Measurements from ENCODE around the gene SIK2. TPM values are rescaled to one million over a fixed set of nuclear protein-coding genes. Genes with fewer than 3 reads are reported as not detected.

Gene SIK2
- total and polyA plus RNA-seq, 3 experiments from 2014 or later = 0.48 to 10.3 (median 8.8) TPM

DNA sequence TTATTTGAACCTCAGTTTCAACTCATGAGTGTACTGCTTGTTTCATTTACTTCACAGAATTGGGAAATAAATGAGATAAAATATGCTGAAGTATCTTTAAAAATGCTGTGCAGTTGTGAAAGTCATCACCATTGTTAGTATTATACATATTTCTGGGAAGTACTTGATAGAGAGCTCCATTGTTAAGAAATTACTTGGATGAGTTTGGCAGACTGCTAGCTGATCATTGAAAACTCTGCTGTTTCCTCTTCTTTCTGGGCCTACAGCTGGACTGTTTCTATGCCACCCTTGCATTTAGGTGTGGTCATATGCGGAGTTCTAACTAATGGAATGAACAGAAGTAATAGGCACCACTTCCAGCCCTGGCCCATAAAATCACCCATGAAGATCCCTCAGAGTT, 10.0 kb downstream of the SIK2 start:
- Histone ChIP-seq H3K27me3 (ENCODE audit: insufficient read depth, low read length, poor library complexity, severe bottlenecking) (no peaks in the 10 kb centered on the region), H3K4me1 (ENCODE audit: insufficient read depth, low read length) (no peaks in the 10 kb centered on the region), H3K4me3 (ENCODE audit: low read length) (no peak overlapping the region), H3K27ac (ENCODE audit: low read depth, low read length) (no peak overlapping the region), H3K36me3 (ENCODE audit: insufficient read depth, low read length) (no peaks in the 10 kb centered on the region), H3K9me3 (ENCODE audit: low read length) (no peaks in the 10 kb centered on the region)
- Mint-ChIP-seq H3K4me3 (no peak overlapping the region), H3K36me3 (peaks cover 0 to 8% (median 2%) of the 10 kb centered on the region in 3 donors), H3K9me3 (no peaks in the 10 kb centered on the region), H3K4me1 (peaks cover 0 to 8% (median 4%) of the 10 kb centered on the region in 3 donors), H3K27ac (no peak overlapping the region), H3K27me3 (no peaks in the 10 kb centered on the region)
- POLR2A ChIA-PET = no interaction called here
- DNase-seq = no peak
- CTCF ChIA-PET = no interaction called here

GRCh38 chr11:111617286-111617685, 15.0 kb downstream of the SIK2 start:
- ChIA-PET CTCF (interaction anchor here (1.1 kb wide), 1 partner anchor 13 kb away, joined by 4 read pairs; no protein-coding TSS in a partner anchor), POLR2A (no interaction called here)
- H3K36me3 Mint-ChIP-seq = peaks cover 0 to 40% (median 8%) of the 10 kb centered on the region in 3 donors
- no peak overlapping the region for H3K27ac Mint-ChIP-seq
- no peaks in the 10 kb centered on the region for H3K9me3 ChIP-seq (ENCODE audit: low read length)
- peaks cover 0 to 1% (median 0%) of the 10 kb centered on the region in 3 donors for H3K4me1 Mint-ChIP-seq
- H3K4me3 Mint-ChIP-seq = no peak overlapping the region
- no peak overlapping the region for H3K27ac ChIP-seq (ENCODE audit: low read depth, low read length)
- no peaks in the 10 kb centered on the region for H3K9me3 Mint-ChIP-seq
- H3K4me3 ChIP-seq (ENCODE audit: low read length) = no peak overlapping the region
- H3K27me3 ChIP-seq (ENCODE audit: insufficient read depth, low read length, poor library complexity, severe bottlenecking) = no peaks in the 10 kb centered on the region
- no peaks in the 10 kb centered on the region for H3K27me3 Mint-ChIP-seq
- no peak for DNase-seq
- no peaks in the 10 kb centered on the region for H3K4me1 ChIP-seq (ENCODE audit: insufficient read depth, low read length)
- no peaks in the 10 kb centered on the region for H3K36me3 ChIP-seq (ENCODE audit: insufficient read depth, low read length)

GRCh38 chr11:111620518-111620917, 18.3 kb downstream of the SIK2 start:
- Histone ChIP-seq H3K36me3 (ENCODE audit: insufficient read depth, low read length) (no peaks in the 10 kb centered on the region), H3K27ac (ENCODE audit: low read depth, low read length) (no peak overlapping the region), H3K4me1 (ENCODE audit: insufficient read depth, low read length) (no peaks in the 10 kb centered on the region), H3K27me3 (ENCODE audit: insufficient read depth, low read length, poor library complexity, severe bottlenecking) (no peaks in the 10 kb centered on the region), H3K9me3 (ENCODE audit: low read length) (no peaks in the 10 kb centered on the region), H3K4me3 (ENCODE audit: low read length) (no peak overlapping the region)
- Mint-ChIP-seq H3K36me3 (peaks cover 22 to 62% (median 23%) of the 10 kb centered on the region in 3 donors), H3K9me3 (peaks cover 0 to 7% (median 0%) of the 10 kb centered on the region in 5 donors), H3K27me3 (no peaks in the 10 kb centered on the region), H3K4me3 (no peak overlapping the region), H3K4me1 (peaks cover 0 to 3% (median 2%) of the 10 kb centered on the region in 3 donors), H3K27ac (no peak overlapping the region)
- no peak for DNase-seq
- POLR2A ChIA-PET = no interaction called here
- CTCF ChIA-PET = no interaction called here

DNA sequence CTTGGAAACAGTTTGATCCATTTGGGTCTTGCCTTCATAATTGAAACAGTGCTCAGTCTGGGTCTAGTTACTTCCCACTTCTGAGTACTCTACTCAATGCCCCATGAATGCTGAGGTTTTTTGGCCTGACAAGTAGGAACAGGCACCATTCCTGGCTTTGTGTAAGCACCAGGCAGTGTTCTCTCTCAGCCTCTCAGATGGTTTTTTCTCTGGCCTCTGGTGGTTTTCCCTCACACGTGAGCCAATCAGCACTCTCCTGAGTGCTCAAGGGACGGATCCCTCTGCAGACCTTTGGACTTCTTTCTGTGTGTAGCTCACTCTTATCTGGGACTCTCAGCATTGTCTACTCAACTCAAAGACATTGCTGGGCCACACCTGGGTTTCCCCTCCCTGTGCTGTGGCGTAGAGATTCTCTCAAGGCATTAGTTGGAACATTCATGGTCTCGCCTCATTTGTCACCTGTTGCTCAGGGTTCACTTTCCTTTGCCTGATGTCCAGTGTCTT, 21.3 kb downstream of the SIK2 start:
- Histone ChIP-seq H3K36me3 (ENCODE audit: insufficient read depth, low read length) (no peaks in the 10 kb centered on the region), H3K27ac (ENCODE audit: low read depth, low read length) (no peak overlapping the region), H3K4me3 (ENCODE audit: low read length) (no peak overlapping the region), H3K9me3 (ENCODE audit: low read length) (no peaks in the 10 kb centered on the region), H3K27me3 (ENCODE audit: insufficient read depth, low read length, poor library complexity, severe bottlenecking) (no peaks in the 10 kb centered on the region), H3K4me1 (ENCODE audit: insufficient read depth, low read length) (no peaks in the 10 kb centered on the region)
- POLR2A ChIA-PET = no interaction called here
- H3K27ac Mint-ChIP-seq = no peak overlapping the region
- DNase-seq = no peak
- H3K36me3 Mint-ChIP-seq = peaks cover 23 to 48% (median 23%) of the 10 kb centered on the region in 3 donors
- H3K4me1 Mint-ChIP-seq = peaks cover 0 to 5% (median 2%) of the 10 kb centered on the region in 3 donors
- peaks cover 0 to 7% (median 0%) of the 10 kb centered on the region in 5 donors for H3K9me3 Mint-ChIP-seq
- CTCF ChIA-PET = no interaction called here
- H3K4me3 Mint-ChIP-seq = no peak overlapping the region
- no peaks in the 10 kb centered on the region for H3K27me3 Mint-ChIP-seq

GRCh38 chr11:111624608-111625007, 22.4 kb downstream of the SIK2 start:
- no peak overlapping the region for H3K4me3 Mint-ChIP-seq
- no peak overlapping the region for H3K27ac ChIP-seq (ENCODE audit: low read depth, low read length)
- H3K4me3 ChIP-seq (ENCODE audit: low read length) = no peak overlapping the region
- H3K27me3 Mint-ChIP-seq = no peaks in the 10 kb centered on the region
- H3K27ac Mint-ChIP-seq = peak overlapping the region in 2 of 8 donors; percentile 3 to 8
- H3K36me3 ChIP-seq (ENCODE audit: insufficient read depth, low read length) = no peaks in the 10 kb centered on the region
- ChIA-PET POLR2A (no interaction called here), CTCF (no interaction called here)
- H3K36me3 Mint-ChIP-seq = peaks cover 23 to 43% (median 25%) of the 10 kb centered on the region in 3 donors
- H3K9me3 ChIP-seq (ENCODE audit: low read length) = no peaks in the 10 kb centered on the region
- no peaks in the 10 kb centered on the region for H3K4me1 ChIP-seq (ENCODE audit: insufficient read depth, low read length)
- H3K4me1 Mint-ChIP-seq = peaks cover 0 to 5% (median 2%) of the 10 kb centered on the region in 3 donors
- no peaks in the 10 kb centered on the region for H3K27me3 ChIP-seq (ENCODE audit: insufficient read depth, low read length, poor library complexity, severe bottlenecking)
- no peak for DNase-seq
- H3K9me3 Mint-ChIP-seq = peaks cover 0 to 7% (median 0%) of the 10 kb centered on the region in 5 donors

GRCh38 chr11:111627591-111627990, 25.3 kb downstream of the SIK2 start:
- peaks cover 20 to 28% (median 21%) of the 10 kb centered on the region in 3 donors for H3K36me3 Mint-ChIP-seq
- Histone ChIP-seq H3K9me3 (ENCODE audit: low read length) (no peaks in the 10 kb centered on the region), H3K27ac (ENCODE audit: low read depth, low read length) (no peak overlapping the region), H3K36me3 (ENCODE audit: insufficient read depth, low read length) (no peaks in the 10 kb centered on the region), H3K4me3 (ENCODE audit: low read length) (no peak overlapping the region), H3K27me3 (ENCODE audit: insufficient read depth, low read length, poor library complexity, severe bottlenecking) (no peaks in the 10 kb centered on the region), H3K4me1 (ENCODE audit: insufficient read depth, low read length) (peaks cover 6% of the 10 kb centered on the region)
- H3K4me3 Mint-ChIP-seq = no peak overlapping the region
- DNase-seq = no peak
- ChIA-PET CTCF (no interaction called here), POLR2A (no interaction called here)
- no peaks in the 10 kb centered on the region for H3K27me3 Mint-ChIP-seq
- H3K9me3 Mint-ChIP-seq = peaks cover 0 to 5% (median 0%) of the 10 kb centered on the region in 5 donors
- H3K4me1 Mint-ChIP-seq = peaks cover 0 to 8% (median 2%) of the 10 kb centered on the region in 3 donors
- no peak overlapping the region for H3K27ac Mint-ChIP-seq

- H3K27ac ChIP-seq (ENCODE audit: low read depth, low read length) = no peak overlapping the region
- peaks cover 12 to 24% (median 13%) of the 10 kb centered on the region in 3 donors for H3K4me1 Mint-ChIP-seq
- DNase-seq = no peak
- peaks cover 4 to 14% (median 13%) of the 10 kb centered on the region in 3 donors for H3K36me3 Mint-ChIP-seq
- H3K27me3 ChIP-seq (ENCODE audit: insufficient read depth, low read length, poor library complexity, severe bottlenecking) = no peaks in the 10 kb centered on the region
- H3K4me3 ChIP-seq (ENCODE audit: low read length) = no peak overlapping the region
- no peaks in the 10 kb centered on the region for H3K27me3 Mint-ChIP-seq
- H3K4me3 Mint-ChIP-seq = no peak overlapping the region
- POLR2A ChIA-PET = no interaction called here
- CTCF ChIA-PET = no interaction called here
- H3K9me3 ChIP-seq (ENCODE audit: low read length) = no peaks in the 10 kb centered on the region
- no peak overlapping the region for H3K27ac Mint-ChIP-seq
- no peaks in the 10 kb centered on the region for H3K9me3 Mint-ChIP-seq
- H3K4me1 ChIP-seq (ENCODE audit: insufficient read depth, low read length) = peaks cover 6% of the 10 kb centered on the region
- H3K36me3 ChIP-seq (ENCODE audit: insufficient read depth, low read length) = no peaks in the 10 kb centered on the region
Measured at GRCh38 chr11:111629499-111629898, 27.2 kb downstream of the SIK2 start.

DNA sequence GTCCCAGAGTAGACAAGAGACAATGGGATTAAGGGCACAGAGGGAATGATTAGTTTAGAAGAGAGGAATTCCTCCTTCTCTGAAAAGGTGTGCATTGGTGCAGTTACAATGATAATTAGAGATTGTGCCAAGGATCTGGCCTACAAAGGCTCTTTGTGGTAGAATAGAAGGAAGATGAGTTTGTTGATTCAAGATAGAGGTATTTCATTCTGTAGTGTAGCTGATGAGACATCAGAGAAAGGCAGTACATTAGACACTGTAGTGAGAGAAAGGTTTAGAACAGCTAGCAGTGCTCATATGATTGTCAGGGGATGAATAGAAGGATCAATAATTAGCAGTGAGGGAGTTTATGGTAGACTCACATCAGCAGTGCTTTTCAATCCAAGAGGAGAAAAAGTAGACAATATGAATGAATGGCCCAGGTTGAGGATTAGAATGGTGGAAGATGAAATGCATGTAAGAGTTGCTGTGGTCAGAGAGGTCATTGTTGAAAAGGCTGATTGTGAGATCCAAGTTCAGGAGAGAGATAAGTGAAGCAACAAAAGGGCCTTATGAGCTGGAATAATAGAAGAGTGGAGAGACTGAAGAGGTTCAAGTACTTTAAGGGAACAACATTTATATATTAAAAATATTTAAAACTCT, 28.9 kb downstream of the SIK2 start:
- no peak overlapping the region for H3K27ac ChIP-seq (ENCODE audit: low read depth, low read length)
- H3K9me3 Mint-ChIP-seq = no peaks in the 10 kb centered on the region
- no peaks in the 10 kb centered on the region for H3K27me3 Mint-ChIP-seq
- no peaks in the 10 kb centered on the region for H3K9me3 ChIP-seq (ENCODE audit: low read length)
- H3K4me1 ChIP-seq (ENCODE audit: insufficient read depth, low read length) = peaks cover 10% of the 10 kb centered on the region
- no peaks in the 10 kb centered on the region for H3K36me3 ChIP-seq (ENCODE audit: insufficient read depth, low read length)
- H3K27me3 ChIP-seq (ENCODE audit: insufficient read depth, low read length, poor library complexity, severe bottlenecking) = no peaks in the 10 kb centered on the region
- H3K4me3 ChIP-seq (ENCODE audit: low read length) = no peak overlapping the region
- ChIA-PET CTCF (interaction anchor here (0.9 kb wide), 1 partner anchor 27 kb away, joined by 3 read pairs; no protein-coding TSS in a partner anchor), POLR2A (no interaction called here)
- H3K36me3 Mint-ChIP-seq = peaks cover 0 to 7% (median 7%) of the 10 kb centered on the region in 3 donors
- no peak overlapping the region for H3K4me3 Mint-ChIP-seq
- H3K4me1 Mint-ChIP-seq = peaks cover 20 to 31% (median 24%) of the 10 kb centered on the region in 3 donors
- DNase-seq = no peak
- H3K27ac Mint-ChIP-seq = no peak overlapping the region
